ENCODE measurements around the gene NYAP2. TPM values are rescaled to one million over a fixed set of nuclear protein-coding genes. Genes with fewer than 3 reads are reported as not detected.

The NYAP2 gene
- total and polyA plus RNA-seq, 12 donors: 0.04 TPM; not detected in 11

GRCh38 chr2:225366731-225367130, 32.8 kb upstream of the NYAP2 start:
- TF ChIP-seq, protein P1, sequence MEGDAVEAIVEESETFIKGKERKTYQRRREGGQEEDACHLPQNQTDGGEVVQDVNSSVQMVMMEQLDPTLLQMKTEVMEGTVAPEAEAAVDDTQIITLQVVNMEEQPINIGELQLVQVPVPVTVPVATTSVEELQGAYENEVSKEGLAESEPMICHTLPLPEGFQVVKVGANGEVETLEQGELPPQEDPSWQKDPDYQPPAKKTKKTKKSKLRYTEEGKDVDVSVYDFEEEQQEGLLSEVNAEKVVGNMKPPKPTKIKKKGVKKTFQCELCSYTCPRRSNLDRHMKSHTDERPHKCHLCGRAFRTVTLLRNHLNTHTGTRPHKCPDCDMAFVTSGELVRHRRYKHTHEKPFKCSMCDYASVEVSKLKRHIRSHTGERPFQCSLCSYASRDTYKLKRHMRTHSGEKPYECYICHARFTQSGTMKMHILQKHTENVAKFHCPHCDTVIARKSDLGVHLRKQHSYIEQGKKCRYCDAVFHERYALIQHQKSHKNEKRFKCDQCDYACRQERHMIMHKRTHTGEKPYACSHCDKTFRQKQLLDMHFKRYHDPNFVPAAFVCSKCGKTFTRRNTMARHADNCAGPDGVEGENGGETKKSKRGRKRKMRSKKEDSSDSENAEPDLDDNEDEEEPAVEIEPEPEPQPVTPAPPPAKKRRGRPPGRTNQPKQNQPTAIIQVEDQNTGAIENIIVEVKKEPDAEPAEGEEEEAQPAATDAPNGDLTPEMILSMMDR (IDR thresholded peaks at IDR 0.05): no peak

DNA sequence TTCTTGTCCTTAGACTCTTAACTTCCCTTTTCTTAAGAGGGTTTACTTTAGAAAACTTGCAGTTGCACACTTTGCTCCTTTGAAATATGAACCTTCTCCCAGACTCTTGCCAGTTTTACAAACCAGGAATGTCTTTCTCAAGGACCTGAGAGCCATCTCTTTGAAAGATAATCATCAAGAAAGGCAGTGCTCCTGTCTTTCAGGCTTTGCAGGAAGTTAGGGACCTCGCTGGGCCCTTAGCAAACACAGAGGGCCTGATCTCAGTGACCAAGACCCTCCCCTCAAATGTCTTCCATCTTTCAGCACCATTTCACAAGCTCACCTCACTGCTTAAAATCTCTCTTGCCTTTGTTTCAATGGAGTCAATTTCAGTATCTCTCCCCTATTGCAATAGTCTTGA, 32.0 kb upstream of the NYAP2 start:
- intact Hi-C loops (cut with DNase I): no loop called here
- DNase-seq (no peak), ATAC-seq (no peak)
- Histone ChIP-seq H3K27ac (no peak overlapping the region), H3K27me3 (peaks cover 0 to 6% (median 0%) of the 10 kb centered on the region in 7 donors), H3K36me3 (no peaks in the 10 kb centered on the region), H3K4me3 (no peak overlapping the region), H3K4me1 (no peaks in the 10 kb centered on the region), H3K9me3 (no peaks in the 10 kb centered on the region)
- 24 to 30% methylated on average over 1 of the region's 1 CpG for WGBS, 2 donors
- TF ChIP-seq, protein P1 (IDR thresholded peaks at IDR 0.05): no peak

More at GRCh38 chr2:225366731-225367130, 32.8 kb upstream of the NYAP2 start:
- Histone ChIP-seq H3K4me1 (no peaks in the 10 kb centered on the region), H3K27ac (no peak overlapping the region), H3K4me3 (no peak overlapping the region), H3K27me3 (peaks cover 0 to 6% (median 0%) of the 10 kb centered on the region in 7 donors), H3K36me3 (no peaks in the 10 kb centered on the region), H3K9me3 (no peaks in the 10 kb centered on the region)
- ATAC-seq (no peak), DNase-seq (no peak)
- intact Hi-C loops (cut with DNase I): no loop called here

DNA sequence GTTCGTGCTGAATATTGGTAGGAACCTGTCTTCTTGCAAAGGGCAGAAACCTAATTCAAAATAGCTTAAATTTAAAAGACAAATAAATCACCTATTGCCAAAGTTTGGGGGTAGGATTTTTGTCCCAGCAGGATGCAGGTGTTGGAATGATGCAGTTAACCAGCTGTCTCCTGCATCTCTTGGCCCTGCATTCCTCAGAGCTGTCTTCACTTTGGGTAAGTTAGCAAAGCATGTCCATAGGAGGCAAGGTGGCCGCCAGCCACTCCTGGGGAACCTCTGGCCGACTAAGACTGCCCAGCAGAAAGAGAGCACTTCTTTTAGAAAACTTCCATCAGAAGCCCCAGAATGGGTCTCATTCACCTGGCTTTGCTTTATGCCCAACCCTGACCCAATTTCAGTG, 20.5 kb upstream of the NYAP2 start:
- Histone ChIP-seq H3K27ac (no peak overlapping the region), H3K9me3 (no peaks in the 10 kb centered on the region), H3K4me3 (no peak overlapping the region), H3K4me1 (no peaks in the 10 kb centered on the region), H3K27me3 (peaks cover 0 to 4% (median 0%) of the 10 kb centered on the region in 7 donors), H3K36me3 (no peaks in the 10 kb centered on the region)
- DNase-seq: no peak
- ATAC-seq: no peak
- 55 to 61% methylated on average over 3 of the region's 3 CpGs for WGBS, 2 donors
- TF ChIP-seq, protein P1 (IDR thresholded peaks at IDR 0.05): no peak
- intact Hi-C loops (cut with DNase I): no loop called here

DNA sequence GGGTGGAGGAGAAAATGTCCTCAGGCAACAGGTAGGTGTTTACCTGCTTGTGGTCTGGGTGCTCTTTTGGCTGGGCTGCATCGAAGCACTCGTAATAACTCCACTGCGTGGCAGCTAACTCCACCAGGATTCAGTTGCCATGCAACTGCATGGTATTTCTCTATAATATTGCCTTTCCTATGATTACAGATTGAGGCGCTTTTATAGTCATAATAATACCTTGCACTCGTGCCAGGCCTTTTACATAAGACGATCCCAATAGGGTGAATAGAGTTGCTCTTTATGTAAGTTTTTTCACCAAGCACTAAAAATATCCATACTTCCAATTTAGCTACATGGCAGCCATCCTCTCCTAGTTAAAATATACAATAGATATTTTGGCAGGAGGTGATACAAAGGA, 19.7 kb upstream of the NYAP2 start:
- 89 to 92% methylated on average over 6 of the region's 6 CpGs for WGBS, 2 donors
- Histone ChIP-seq H3K9me3 (no peaks in the 10 kb centered on the region), H3K27ac (no peak overlapping the region), H3K36me3 (no peaks in the 10 kb centered on the region), H3K4me3 (no peak overlapping the region), H3K4me1 (no peaks in the 10 kb centered on the region), H3K27me3 (peaks cover 0 to 4% (median 0%) of the 10 kb centered on the region in 7 donors)
- intact Hi-C loops (cut with DNase I): no loop called here
- TF ChIP-seq, protein P1 (IDR thresholded peaks at IDR 0.05): no peak
- ATAC-seq: no peak
- DNase-seq: no peak

Measured in heart right ventricle (tissue), 16 donors.